Omental fat pad (tissue), 4 donors: ENCODE results near the gene FAM89B. TPM values are rescaled to one million over a fixed set of nuclear protein-coding genes. Genes with fewer than 3 reads are reported as not detected.

Experiments used
- ATAC-seq: fragments of 150-250 bp; one replicate; pipeline ENCODE4 v1.9.1; 2016; ENCODE audit warnings: mild to moderate bottlenecking, moderate library complexity; ENCODE audit not compliant: low FRiP score
- DNase-seq: peaks from one replicate; pipeline ENCODE4 v3.0.0-alpha.2; 2019; ENCODE audit warnings: low spot score
- small RNA-seq: library from RNA; depleted of rRNA; stranded (forward); fragments of <200 nt; gene quantifications from one replicate; pipeline ENCODE3, GENCODE V24; 2016
- total RNA-seq, 4 donors: library from RNA; depleted of rRNA; stranded (reverse); fragments of >200 nt; gene quantifications; one replicate each; pipeline ENCODE4 v1.1.0, GENCODE V29; 2016
- TF ChIP-seq, protein P1 (sequence below), 3 donors: fragments of 450-650 bp; IDR thresholded peaks; one replicate each; pipeline ENCODE4 v1.5.1; 2016 to 2017; ENCODE audit warnings: antibody characterized with exemption in 3 of 3, mild to moderate bottlenecking in 3 of 3, moderate library complexity in 2 of 3

The FAM89B gene
- total RNA-seq, 4 donors from 2014 or later: 29.1 to 37.4 (median 33.1) TPM

DNA sequence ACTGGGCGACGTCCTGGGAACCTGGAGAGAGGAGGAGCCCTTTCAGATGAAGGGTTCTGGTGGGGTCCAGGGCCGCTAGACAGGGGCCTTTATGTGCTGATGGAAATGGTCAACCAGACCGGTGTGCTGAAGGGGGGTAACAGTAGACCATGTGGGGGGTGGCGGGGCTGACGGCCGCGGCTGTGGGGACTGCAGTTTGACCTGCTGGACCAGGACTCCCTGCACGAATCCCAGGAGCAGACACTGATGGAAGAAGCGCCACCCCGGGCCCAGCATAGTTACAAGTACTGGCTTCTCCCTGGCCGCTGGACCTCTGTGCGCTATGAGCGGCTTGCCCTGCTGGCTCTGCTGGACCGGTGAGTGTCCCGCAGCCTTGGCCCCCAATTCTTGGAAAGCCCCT, 49.7 kb downstream of the FAM89B start:
- ATAC-seq: no peak
- TF ChIP-seq, protein P1, sequence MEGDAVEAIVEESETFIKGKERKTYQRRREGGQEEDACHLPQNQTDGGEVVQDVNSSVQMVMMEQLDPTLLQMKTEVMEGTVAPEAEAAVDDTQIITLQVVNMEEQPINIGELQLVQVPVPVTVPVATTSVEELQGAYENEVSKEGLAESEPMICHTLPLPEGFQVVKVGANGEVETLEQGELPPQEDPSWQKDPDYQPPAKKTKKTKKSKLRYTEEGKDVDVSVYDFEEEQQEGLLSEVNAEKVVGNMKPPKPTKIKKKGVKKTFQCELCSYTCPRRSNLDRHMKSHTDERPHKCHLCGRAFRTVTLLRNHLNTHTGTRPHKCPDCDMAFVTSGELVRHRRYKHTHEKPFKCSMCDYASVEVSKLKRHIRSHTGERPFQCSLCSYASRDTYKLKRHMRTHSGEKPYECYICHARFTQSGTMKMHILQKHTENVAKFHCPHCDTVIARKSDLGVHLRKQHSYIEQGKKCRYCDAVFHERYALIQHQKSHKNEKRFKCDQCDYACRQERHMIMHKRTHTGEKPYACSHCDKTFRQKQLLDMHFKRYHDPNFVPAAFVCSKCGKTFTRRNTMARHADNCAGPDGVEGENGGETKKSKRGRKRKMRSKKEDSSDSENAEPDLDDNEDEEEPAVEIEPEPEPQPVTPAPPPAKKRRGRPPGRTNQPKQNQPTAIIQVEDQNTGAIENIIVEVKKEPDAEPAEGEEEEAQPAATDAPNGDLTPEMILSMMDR (IDR thresholded peaks at IDR 0.05): no peak
- DNase-seq: no peak

DNA sequence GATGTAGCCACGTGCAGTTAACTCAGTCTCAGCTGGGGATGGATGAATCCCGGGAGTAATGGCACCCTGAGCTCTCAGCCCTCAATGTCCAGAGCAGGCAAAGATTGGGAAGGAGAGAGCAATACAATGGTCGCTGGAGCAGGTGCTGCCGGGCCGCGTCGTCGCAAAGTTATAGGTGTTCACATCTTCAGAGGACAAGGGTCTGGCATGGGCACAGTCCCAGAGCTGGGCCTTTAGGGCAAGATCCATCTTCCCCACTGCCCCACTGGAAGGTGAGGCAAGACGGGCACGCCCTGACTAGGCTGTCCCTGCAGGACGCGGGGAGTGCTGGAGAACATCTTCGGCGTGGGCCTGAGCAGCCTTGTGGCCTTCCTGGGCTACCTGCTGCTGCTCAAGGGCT, 50.8 kb downstream of the FAM89B start:
- TF ChIP-seq, protein P1 (IDR thresholded peaks at IDR 0.05): no peak
- ATAC-seq (no peak), DNase-seq (no peak)

Small RNA genes within 50 kb of the gene (small RNA-seq; reads per million reads assigned to genes)
- gene AP001362.1: not detected

Other genes starting within 250 kb of the FAM89B start
- 10 to 100 TPM; 23.3 to 32.9 (median 27.3) TPM for gene DPF2, start 238.7 kb upstream of the FAM89B start, total RNA-seq
- gene TIGD3, start 217.8 kb upstream of the FAM89B start, total RNA-seq: 1 to 10 TPM in 1 of 4 donors, under 1 TPM in 3; 0.36 to 2.0 (median 0.50) TPM
- 1 to 10 TPM; 4.1 to 9.2 (median 6.0) TPM for gene SLC25A45, start 189.9 kb upstream of the FAM89B start, total RNA-seq
- 10 to 100 TPM; 29.2 to 77.9 (median 58.9) TPM for gene FRMD8, start 185.9 kb upstream of the FAM89B start, total RNA-seq
- 1,000 to 10,000 TPM in 1 of 4 donors, 100 to 1,000 TPM in 3; 447 to 1,169 (median 678) TPM for gene NEAT1, start 149.7 kb upstream of the FAM89B start, total RNA-seq
- over 10,000 TPM; 11,614 to 21,764 (median 16,063) TPM for gene MALAT1, start 73.5 kb upstream of the FAM89B start, total RNA-seq
- gene SCYL1, start 47.5 kb upstream of the FAM89B start, total RNA-seq: 100 to 1,000 TPM in 1 of 4 donors, 10 to 100 TPM in 3; 75.4 to 105 (median 88.8) TPM
- 10 to 100 TPM; 67.3 to 84.8 (median 76.5) TPM for gene LTBP3, start 14.2 kb upstream of the FAM89B start, total RNA-seq
- gene ZNRD2, start 2.1 kb upstream of the FAM89B start, total RNA-seq: 10 to 100 TPM; 41.1 to 56.1 (median 50.1) TPM
- 100 to 1,000 TPM in 1 of 4 donors, 10 to 100 TPM in 3; 21.2 to 125 (median 65.6) TPM for gene EHBP1L1, start 3.5 kb downstream of the FAM89B start, total RNA-seq
- gene KCNK7, start 23.3 kb downstream of the FAM89B start, total RNA-seq: 1 to 10 TPM in 3 of 4 donors, not detected in 1; 1.1 to 1.7 (median 1.5) TPM
- 10 to 100 TPM; 29.6 to 69.5 (median 44.8) TPM for gene MAP3K11, start 41.7 kb downstream of the FAM89B start, total RNA-seq
- gene PCNX3, start 43.2 kb downstream of the FAM89B start, total RNA-seq: 10 to 100 TPM; 15.8 to 25.1 (median 20.7) TPM
- 10 to 100 TPM; 19.3 to 60.5 (median 33.3) TPM for gene SIPA1, start 65.6 kb downstream of the FAM89B start, total RNA-seq
- gene RELA, start 90.4 kb downstream of the FAM89B start, total RNA-seq: 10 to 100 TPM; 37.8 to 72.7 (median 46.8) TPM
- 10 to 100 TPM; 39.8 to 48.2 (median 44.7) TPM for gene KAT5, start 139.7 kb downstream of the FAM89B start, total RNA-seq
- gene RNASEH2C, start 148.3 kb downstream of the FAM89B start, total RNA-seq: 100 to 1,000 TPM in 3 of 4 donors, 10 to 100 TPM in 1; 89.7 to 192 (median 125) TPM
- gene AP5B1, start 208.4 kb downstream of the FAM89B start, total RNA-seq: 10 to 100 TPM; 15.4 to 32.8 (median 30.9) TPM
- not detected for gene OVOL1, start 214.5 kb downstream of the FAM89B start, total RNA-seq